ENCODE results near the gene NASP.

GRCh38 chr1:45619149-45619921, 35.5 kb downstream of the NASP start:
- no peak for TF ChIP-seq CTCF (IDR thresholded peaks at IDR 0.05)
- TF ChIP-seq POLR2AphosphoS5 (IDR thresholded peaks at IDR 0.05) = no peak
- TF ChIP-seq POLR2A (IDR thresholded peaks at IDR 0.05) = no peak
